ACHN (cell line): ENCODE data around the gene ABCF1.

Source experiments
- DNase-seq: peaks from one replicate; pipeline ENCODE4 v3.0.0-alpha.2; 2015
- in situ Hi-C: cut with HindIII; loops from 2 replicates; pipeline ENCODE4 v1.10.0; 2017; ENCODE audit warnings: low sequenced_read_pairs, low pct_ligation_motif_present, low pct_unique_long_range_greater_than_20kb

The ABCF1 gene

DNA sequence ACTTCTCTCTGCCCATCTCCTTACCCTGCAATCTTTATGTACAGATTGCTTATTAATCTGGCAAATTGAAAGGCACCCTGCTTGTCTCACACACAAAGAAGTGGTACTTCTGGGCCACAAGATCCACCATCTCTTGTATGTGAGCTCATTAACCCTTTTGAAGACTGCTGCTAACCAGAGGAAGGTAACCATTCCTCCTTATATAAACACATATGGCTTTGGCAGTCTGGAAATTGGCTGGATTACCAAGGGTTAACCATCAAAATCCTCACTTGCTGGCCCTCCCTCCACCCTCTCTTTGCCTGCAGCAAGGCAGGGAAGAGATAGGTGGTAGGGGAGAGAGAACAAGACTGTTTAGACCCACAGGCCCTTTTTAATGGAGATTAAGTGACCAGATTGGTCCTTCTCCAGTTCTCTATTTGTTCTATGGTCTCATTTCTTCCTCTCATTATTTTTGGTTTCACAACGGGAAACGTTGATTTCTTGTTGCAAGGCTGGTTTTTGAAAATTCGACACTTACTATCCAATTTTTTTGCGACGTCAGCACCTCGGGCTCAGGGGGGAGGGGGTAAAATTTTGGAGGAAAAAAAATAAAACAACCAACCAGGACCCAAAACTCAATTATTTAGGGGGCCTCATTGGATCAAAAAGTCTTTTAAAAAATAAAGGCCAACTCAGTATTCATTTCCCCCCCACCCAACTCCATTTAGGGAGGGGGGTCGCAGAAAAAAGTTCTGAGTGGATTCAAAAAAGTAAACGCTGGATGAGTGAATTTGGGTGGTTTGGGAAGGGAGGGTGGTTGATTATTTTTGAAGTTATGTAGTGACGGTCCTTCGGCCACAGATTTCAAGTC lies 44.9 kb downstream of the ABCF1 start:
- in situ Hi-C loops, result no loop called here
- DNase-seq, result peak; percentile 30

DNA sequence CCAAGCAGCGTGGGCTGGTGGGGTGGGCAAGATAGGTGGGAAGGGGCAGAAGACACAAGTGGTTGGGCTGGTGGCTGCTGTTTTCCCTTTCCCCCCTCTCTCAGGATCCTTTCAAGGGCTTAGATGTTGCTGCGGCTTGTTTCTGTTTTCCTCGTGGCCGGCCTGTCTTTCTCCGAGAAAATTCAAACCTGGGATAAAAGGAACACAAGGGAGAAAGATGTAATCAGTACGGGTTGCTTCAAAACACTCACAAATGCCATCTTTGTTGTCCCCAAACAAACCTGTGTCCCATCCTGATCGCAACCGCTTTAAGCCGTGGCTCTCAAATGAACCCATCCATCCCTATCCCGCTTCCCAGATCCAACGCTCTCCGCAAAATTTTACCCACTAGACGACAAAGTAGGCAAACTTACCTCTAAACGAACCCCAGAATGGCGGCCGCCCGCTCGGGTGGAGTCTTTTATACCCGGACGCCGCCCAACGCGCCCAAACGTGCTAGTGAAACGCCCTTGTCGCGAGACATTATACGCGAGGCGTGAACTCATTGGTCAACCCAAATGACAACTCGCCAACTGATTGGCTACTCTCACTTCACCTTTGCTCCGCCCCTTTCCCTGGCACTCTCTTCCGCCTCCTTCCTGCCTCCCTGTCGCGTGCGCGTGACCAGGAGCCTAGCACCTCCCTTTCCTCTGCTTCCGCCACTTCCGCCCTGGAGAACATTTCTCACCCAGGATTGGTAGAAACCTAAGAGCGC lies 45.7 kb downstream of the ABCF1 start, which contains the start of gene PPP1R10:
Gene PPP1R10 (minus strand): TSS at position 433 of the 754 bp plus-strand sequence. CDS start 7,299 bp downstream, outside the sequence.
- in situ Hi-C loops, result no loop called here
- DNase-seq, result peak; percentile 99

DNA sequence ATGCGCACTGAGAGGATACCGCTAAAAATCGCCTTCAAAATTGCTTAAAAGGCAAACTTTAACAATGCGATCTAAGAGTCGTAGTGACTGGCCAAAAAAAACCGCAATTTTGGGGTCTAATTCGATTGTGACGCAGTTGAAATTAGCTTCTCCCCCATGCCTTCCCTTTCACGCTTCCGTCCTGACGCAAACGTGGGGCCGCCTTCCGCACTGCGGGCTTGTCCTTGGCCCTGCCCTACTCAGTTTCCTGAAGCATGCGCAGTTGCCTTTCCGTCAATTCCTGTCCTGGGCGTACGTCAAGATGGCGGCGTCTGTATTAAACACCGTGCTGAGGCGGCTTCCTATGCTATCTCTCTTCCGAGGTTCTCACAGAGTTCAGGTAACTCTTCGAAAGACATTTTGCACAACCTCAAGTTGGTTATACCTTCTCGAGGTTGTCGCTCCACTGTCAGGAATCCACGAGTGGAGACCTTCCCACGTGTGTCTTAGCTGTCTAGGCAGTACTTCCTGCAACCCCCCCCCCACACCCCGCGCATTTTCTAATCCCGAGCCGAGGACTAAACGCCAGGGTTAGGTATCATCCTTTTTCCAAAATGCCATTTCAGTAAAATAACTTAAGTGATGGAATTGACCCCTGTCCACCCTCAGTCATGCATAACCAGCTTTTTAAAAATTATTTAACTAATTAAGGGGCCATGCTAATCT lies 46.5 kb downstream of the ABCF1 start, which contains the start of gene MRPS18B:
Gene MRPS18B (plus strand): TSS at position 276 of the 705 bp plus-strand sequence. CDS start 26 bp downstream, at position 302.
- peak; percentile 95 for DNase-seq
- in situ Hi-C loops, result no loop called here

DNA sequence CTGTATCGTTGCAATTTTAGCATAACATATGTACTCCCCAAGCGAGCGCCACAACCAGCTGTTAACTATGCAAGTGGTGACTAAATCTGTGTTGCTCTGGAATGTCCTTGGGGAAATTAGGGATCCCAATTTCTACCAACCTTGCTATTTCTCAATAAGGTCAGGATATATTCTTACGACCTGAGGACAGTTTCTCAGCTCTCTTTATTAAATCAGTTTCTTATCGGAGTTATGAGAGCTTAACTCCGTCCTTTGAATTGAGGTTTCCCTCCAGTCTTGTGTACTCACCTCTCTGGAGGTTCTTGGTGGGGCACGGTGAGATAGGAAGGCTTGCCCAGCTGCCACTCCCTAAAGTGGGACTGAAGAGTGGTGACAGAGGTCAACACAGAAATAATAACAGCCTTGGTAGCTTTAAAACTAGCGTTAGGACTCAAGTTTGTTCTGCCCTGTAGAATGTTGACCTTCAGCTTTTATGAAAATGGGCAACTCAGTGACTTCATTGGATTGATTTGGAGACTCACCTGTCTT lies 47.1 kb downstream of the ABCF1 start:
- in situ Hi-C loops, result no loop called here

DNA sequence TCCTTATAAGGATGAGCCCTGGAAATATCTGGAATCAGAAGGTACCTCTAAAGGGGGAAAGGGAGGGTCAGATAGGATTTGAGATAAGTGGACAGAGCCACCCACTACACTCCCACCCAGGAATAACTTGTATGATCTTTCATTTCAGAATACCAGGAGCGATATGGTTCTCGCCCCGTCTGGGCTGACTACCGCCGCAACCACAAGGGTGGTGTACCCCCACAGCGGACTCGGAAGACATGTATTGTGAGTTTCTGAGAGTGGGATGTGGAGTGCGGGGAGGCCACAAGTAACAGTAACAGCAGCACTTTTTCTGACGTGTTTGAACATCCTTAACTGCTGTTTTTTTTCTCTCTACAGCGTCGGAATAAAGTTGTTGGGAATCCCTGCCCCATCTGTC lies 48.3 kb downstream of the ABCF1 start:
- in situ Hi-C loops, result no loop called here
- DNase-seq, result no peak

More for the DNA sequence above, 47.1 kb downstream of the ABCF1 start:
- no peak for DNase-seq

DNA sequence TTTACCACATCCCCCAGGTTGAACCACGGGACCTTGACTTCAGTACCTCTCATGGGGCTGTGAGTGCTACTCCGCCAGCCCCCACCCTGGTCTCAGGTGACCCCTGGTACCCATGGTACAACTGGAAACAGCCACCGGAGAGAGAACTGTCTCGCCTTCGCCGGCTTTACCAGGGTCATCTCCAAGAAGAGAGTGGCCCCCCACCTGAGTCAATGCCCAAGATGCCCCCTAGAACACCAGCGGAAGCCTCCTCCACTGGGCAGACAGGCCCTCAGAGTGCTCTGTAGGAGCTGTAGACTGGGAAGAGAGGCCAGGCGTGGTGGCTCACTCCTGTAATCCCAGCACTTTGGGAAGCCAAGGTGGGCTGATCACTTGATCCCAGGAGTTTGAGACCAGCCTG lies 54.3 kb downstream of the ABCF1 start:
- in situ Hi-C loops, result no loop called here
- DNase-seq, result no peak

DNA sequence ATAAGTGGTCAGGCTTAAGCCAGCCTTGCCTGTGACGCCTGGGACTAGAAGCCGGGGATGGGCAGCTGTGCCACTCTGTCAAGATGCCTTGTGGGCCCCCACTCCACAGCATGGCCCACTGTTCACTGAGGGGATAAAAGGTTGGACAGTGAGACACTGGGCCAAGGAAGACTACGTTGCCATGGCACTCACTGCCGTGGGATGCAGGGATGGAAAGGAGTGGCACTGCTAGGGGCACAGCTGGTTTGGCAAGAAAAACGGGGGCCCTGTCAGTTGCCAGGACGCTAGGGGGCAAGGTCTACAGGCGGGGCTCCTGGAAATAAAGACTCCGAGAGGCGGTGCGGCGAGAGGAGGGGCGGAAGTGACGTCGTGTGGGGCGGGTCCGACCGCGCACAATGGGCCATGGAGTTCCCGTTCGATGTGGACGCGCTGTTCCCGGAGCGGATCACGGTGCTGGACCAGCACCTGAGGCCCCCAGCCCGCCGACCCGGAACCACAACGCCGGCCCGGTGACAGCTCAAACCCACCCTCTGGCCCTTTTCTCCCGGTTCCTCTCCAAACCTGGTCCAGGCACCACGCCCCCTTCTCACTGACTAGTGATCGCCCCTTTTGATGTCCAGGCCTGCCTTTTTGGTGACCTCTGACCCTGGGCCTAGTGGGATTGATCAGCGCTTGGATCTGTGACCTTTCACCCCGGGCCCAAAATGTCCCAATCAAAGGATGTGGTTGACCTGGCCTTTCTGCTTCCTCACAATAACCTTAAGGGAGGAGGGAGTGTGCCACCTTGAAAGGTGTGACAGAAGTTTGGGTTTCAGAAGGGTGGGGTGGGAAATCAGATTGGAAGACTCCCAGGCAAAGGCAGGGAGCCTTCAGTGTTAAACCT lies 55.5 kb downstream of the ABCF1 start, which contains the start of gene ATAT1:
Gene ATAT1 (plus strand): TSS at position 391 of the 883 bp plus-strand sequence.
- peak; percentile 81 for DNase-seq
- in situ Hi-C loops, result no loop called here

DNA sequence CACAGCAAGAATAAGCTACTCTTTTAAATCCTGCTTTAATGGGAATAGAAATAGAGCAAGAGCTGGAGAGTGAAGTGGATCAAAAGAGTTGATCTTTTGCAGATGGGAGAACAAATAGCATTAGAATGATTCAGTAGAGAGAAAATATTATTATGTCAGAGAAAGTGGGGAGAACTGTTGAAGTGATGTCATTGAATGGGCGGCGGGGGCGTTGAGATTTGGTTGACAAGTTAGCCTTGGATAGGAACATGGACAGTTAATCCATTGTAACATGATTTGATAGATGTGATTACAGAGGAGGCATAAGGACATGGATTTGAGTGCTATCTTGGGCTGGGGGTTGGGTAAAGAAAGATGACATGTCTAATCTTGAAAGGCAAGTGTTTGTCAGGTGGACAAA lies 64.6 kb downstream of the ABCF1 start:
- in situ Hi-C loops, result no loop called here
- no peak for DNase-seq

DNA sequence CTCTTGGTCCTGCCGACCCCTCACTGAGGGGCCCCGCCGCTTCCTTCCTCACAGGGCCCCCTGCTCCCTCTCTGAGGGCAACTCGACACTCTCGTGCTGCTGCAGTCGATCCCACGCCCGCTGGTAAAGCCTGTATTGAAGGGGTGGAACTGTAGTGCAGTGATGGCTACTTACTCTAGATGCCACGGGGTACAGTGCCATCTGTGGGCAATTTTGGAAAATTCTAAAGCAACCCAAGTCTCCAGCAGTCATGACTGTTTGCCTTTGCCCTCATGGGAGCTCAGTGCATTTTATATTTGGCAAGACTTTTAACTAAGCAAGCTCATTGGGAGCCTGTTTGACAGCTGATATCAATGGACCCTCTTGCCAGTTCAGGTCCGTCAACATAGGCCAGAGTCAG lies 69.2 kb downstream of the ABCF1 start:
- DNase-seq, result no peak
- in situ Hi-C loops, result no loop called here

DNA sequence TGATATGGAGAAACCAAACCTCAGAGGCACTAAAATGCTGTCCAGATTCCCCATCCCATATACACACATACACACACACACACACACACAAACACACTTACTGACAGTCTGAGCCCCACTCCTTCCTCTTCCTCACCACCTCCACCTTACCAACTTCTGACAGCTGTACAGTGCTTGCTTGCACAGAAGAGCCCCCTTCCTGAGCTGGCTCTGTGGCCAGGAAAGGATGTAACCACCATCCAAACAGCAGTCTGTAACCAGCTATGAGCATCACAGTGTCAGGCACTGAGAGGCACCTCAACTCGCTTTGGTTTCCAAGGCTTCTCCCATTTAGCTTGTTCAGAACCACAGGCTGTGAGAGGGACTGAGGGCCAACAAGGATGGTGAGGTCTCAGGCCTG lies 69.8 kb downstream of the ABCF1 start:
- no peak for DNase-seq
- in situ Hi-C loops, result no loop called here
